Measurements from ENCODE around the gene VAV2. TPM values are rescaled to one million over a fixed set of nuclear protein-coding genes. Genes with fewer than 3 reads are reported as not detected.

Gene VAV2
- total RNA-seq, 1 donor from 2014 or later: 9.1 TPM

- no peak for ATAC-seq
These were observed 36.0 kb upstream of the VAV2 start for GRCh38 chr9:134028076-134028475.

- no peak for ATAC-seq
These were observed 35.4 kb upstream of the VAV2 start for GRCh38 chr9:134027561-134027960.

GRCh38 chr9:134026981-134027380, 34.9 kb upstream of the VAV2 start:
- ATAC-seq: no peak

DNA sequence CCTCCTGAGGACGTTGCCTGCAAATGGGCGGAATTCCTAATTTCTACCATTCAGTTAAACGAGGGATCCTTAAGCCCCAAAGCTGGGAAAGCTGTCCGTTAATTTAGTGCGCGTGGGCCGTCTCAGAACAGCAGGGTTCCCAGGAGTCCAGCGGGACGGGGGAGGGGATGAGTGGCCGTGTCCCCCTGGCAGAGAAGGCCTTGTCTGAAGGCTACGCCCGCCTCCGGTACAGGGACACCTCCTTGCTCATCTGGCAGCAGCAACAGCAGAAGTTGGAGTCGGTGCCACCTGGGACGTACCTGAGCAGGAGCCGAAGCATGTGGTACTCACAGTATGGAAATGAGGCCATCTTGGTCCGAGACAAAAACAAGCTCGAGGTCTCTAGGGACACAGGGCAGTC, 34.5 kb upstream of the VAV2 start:
- no peak for ATAC-seq

DNA sequence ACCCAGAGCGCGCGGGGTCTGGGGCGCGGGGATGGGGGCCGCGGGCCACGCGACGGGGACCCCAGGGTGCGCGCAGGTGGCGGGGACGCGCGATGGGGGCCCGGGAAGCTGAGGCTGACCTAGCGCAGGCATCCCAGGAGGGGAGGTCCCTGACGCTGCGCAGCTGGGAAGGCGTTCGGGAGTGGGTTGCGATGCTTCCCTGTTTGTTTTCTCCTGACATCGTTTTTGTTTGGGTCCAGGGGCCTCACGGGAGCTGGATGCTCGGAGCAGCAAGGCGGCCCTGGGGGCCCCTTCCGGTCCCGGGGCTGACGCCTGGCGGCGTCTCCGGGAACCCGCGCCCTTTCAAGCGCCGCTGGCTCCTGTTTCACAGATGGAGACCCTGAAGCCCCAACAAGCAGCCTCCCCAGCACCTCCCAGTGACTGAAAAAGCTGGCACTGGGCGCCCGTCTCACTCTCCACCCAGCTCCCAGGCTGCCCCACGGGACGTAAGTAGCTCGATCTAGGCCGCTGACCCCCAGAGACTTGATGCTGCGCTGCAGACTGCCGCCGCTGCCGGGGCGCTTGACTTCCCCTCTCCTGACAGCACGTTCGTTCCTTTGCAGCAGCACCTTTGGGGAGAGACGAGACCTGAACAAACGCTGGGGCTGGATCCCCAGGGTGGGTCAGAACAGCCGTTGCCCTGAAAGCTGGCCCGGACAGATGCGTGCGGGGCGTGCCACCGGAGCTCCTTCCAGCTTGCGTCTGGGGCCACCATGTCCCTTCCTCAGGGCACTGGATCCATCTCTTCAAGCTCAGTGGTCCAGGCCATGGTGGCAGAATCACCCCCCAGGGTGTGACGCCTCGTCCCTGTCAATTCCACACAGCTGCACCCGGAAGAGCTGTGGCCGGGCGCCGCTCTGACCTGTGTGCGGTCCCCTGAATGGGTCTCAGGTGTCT, 33.8 kb upstream of the VAV2 start:
- peak; percentile 0 for ATAC-seq

DNA sequence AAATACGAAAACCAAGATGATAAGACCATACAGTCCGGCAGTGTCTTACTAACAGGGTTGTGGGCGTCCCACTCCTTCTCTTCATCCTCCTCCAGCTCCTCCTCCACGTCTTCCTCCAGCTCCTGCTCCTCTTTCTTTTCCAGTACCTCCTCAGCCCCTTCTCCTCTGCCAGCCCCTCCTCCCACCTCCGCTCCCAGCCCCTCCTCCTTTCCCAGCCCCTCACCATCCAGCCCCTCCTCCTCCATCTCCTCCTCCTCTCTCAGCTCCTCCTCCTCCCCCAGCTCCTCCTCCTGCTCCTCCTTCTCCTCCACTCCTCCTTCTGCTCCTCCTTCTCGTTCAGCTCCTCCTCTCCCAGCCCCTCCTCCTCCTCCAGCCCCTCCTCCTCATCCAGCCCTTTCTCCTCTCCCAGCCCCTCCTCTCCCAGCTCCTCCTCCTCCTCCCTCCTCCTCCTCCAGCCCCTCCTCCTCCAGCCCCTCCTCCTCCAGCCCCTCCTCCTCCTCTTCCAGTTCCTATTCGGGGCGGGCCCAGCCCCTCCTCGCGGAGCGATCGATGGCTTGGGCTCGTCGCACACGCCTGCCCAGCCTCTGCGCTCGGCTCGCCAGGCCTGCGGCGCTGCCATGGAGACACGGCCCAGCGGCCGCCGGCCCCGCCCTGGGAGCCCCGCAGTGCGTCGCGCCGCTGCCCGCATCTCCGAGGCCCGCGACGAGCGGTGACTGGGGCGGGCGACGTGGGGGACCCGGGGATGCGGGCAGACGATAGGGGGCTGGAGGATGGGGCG, 32.9 kb upstream of the VAV2 start, which contains the start of gene BRD3OS:
Gene BRD3OS, plus strand, starts transcription at position 654 of the 778 bp plus-strand sequence. CDS start 1,267 bp downstream, outside the sequence.
- ATAC-seq: peak; percentile 98

GRCh38 chr9:134024214-134024792, 32.2 kb upstream of the VAV2 start:
- ATAC-seq: no peak

- ATAC-seq: peak; percentile 39
These were observed 22.8 kb upstream of the VAV2 start for GRCh38 chr9:134014946-134015345.

DNA sequence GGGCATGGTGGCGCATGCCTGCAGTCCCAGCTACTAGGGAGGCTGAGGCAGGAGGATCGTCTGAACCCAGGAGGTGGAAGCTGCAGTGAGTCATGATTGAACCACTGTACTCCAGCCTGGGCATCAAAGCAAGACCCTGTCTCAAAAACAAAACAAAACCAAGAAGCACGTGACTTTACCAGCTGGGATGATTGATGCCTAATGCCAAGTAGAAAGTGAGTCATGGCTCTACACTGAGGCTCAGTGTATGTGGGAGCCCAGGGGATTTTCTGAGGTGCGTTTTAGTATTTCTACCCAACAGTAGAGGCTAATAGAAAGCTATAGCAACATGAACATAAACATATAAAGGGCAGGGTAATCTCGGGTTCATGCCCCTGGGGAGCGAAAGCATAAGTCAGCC, 19.3 kb upstream of the VAV2 start:
- no peak for ATAC-seq

DNA sequence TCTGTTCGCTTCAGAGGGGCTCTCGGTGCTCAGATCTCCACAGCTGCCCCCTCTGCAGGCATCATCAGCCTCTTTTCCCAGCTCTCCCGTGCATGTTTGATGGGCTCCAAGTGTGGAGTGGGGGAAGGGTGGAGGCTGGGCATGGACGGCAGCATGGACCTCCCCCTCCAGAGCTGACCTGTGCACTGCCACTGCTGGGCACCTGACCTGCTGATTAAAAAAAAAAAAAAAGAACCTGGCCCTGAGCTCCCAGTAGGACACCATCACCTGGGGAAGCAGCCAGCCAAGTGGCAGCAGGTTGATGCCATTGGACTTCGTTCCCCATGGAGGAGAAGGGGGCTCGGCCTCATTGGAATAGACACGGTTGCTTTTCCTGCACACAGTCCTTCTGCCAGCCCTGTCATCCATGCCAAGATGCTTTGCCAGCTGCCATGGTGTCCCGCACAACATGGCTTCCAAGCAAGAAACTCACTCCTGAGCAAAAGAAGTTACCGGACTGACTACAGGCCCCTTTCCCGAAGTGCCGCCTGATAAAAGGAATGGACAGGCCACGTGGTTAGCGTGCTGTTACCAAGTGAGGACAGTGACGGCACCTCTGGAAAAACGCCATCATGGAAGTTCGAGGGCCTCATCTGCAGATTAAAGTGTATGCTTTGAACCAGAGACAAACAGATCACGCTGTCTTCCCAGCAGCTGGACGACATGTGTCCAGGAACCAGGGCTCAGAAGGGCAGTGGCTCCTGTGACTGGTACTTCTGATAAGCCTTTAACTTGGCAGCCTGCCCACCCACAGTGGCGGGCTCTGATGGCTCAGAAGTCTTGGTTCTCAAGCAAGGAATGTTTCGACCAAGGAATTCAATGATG, 18.4 kb upstream of the VAV2 start:
- no peak for ATAC-seq

DNA sequence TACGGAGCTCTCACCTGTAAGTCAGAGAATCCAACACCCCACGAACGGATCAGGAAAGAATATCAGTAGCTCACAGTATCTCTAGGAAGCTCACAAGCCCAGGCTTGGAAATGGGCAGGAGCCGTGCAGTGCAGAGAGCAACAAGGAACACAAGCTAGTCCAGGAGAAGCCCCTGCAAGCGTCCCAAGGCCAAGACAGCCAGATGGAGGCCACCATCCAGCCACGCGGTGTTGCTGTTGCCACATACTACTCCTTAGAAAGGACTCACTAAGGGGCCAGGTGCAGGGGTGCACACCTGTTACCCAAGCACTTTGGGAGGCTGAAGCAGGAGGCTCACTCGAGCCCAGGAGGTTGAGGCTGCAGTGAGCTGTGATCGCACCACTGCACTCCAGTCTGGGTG, 15.4 kb upstream of the VAV2 start:
- ATAC-seq: no peak

- ATAC-seq: no peak
These were observed 15.0 kb upstream of the VAV2 start for GRCh38 chr9:134007150-134007549.

- ATAC-seq: no peak
These were observed 13.3 kb upstream of the VAV2 start for GRCh38 chr9:134005381-134005780.

DNA sequence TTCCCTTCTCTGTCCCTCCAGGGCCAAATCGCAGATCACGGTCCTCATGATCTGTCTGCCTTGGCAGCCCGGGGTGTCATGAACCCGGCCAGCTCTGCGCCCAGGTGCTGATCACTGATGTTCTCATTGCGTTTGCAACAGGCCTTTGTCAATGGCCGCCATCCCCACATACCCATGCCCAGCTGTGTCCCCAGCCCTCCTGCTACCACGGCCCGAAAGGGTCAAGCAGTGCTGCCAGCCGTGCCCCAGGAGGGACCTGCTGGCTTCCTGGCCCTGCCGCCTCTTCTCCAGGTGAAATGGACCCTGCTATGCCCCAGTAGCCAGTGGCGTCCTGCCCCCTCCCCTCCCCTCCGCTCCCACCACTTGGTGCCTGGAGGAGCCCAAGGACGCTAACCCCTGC, 12.8 kb upstream of the VAV2 start:
- ATAC-seq: no peak

GRCh38 chr9:134004131-134004873, 12.2 kb upstream of the VAV2 start:
- ATAC-seq: no peak

GRCh38 chr9:134003237-134003636, 11.1 kb upstream of the VAV2 start:
- no peak for ATAC-seq

GRCh38 chr9:134002796-134003195, 10.7 kb upstream of the VAV2 start:
- no peak for ATAC-seq

- ATAC-seq: peak; percentile 16
These were observed 7.7 kb upstream of the VAV2 start for GRCh38 chr9:133999851-134000265.

- no peak for ATAC-seq
These were observed 6.9 kb upstream of the VAV2 start for GRCh38 chr9:133998915-133999595.

- no peak for ATAC-seq
These were observed 5.5 kb upstream of the VAV2 start for GRCh38 chr9:133997584-133997983.

All from esophagus mucosa (tissue), 1 donor.